Astrocyte of the spinal cord (primary cell): ENCODE measurements around the gene MTHFD2.

Source experiments
- DNase-seq: peaks from one replicate; pipeline ENCODE4 v3.0.0; 2011; ENCODE audit warnings: low read depth, low spot score
- H3K4me3 ChIP-seq: 2 replicates; pipeline ENCODE4 v1.5.1; 2011; ENCODE audit warnings: low read depth, mild to moderate bottlenecking, low read length, moderate library complexity
- in situ Hi-C: cut with HindIII; loops from 2 replicates; pipeline ENCODE4 v1.10.0; 2017; ENCODE audit warnings: low sequenced_read_pairs
- TF ChIP-seq, protein P1 (sequence below): IDR thresholded peaks from 2 replicates; pipeline ENCODE4 v1.5.1; 2012; ENCODE audit warnings: low read depth, mild to moderate bottlenecking, low read length, inconsistent platforms

MTHFD2 gene

DNA sequence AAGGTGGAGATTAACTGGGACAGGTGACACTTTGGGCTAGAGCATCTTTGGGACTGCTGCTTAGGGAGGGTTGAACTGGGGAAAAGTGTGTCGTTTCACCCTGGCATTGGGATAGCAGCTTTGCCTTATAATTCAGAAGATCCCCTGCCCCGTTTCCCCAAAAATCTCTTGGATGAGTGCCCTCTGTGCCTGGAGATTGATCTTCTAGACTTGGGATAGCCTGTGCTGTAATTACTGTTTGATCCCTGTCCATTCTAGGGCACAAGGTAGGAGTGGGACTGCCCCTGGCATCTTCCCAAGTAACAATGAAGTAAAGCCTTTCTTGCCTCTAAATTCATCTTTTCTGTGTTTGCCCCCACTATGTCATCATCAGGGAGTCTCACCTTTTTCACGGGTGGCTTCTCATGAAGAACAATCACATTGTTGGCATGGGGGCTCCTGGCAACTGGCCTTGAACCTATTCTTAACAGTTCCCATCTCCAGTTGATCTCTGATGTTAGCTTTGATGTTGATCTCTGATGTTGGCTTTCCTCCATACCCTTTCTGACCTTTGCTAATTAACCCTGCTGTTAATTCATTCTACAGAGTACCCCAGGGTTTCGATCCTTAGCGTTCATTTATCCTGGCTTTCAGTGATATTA is 21.6 kb downstream of the MTHFD2 start:
- TF ChIP-seq, protein P1, sequence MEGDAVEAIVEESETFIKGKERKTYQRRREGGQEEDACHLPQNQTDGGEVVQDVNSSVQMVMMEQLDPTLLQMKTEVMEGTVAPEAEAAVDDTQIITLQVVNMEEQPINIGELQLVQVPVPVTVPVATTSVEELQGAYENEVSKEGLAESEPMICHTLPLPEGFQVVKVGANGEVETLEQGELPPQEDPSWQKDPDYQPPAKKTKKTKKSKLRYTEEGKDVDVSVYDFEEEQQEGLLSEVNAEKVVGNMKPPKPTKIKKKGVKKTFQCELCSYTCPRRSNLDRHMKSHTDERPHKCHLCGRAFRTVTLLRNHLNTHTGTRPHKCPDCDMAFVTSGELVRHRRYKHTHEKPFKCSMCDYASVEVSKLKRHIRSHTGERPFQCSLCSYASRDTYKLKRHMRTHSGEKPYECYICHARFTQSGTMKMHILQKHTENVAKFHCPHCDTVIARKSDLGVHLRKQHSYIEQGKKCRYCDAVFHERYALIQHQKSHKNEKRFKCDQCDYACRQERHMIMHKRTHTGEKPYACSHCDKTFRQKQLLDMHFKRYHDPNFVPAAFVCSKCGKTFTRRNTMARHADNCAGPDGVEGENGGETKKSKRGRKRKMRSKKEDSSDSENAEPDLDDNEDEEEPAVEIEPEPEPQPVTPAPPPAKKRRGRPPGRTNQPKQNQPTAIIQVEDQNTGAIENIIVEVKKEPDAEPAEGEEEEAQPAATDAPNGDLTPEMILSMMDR = no peak
- no peak for DNase-seq
- no peak overlapping the region for H3K4me3 ChIP-seq
- in situ Hi-C loops = no loop called here

DNA sequence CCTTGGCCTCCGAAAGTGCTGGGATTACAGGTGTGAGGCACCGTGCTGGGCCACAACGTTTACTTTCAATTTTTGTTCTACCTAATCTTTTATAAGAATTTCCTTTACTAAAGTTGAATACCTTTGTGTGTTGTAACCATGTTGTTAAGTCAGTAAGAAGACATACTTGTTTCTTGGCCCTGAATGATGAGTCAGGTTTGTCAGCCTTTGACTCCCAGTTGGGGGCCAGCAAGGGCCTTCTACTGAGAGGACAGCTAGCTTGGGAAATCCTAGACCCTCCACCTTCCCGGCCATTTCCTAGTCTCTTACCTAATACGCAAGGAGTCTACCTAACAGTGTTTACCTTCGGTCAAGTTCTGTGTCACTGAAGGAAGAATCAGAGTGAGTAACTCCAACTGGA is 22.7 kb downstream of the MTHFD2 start:
- in situ Hi-C loops = no loop called here
- DNase-seq = no peak

DNA sequence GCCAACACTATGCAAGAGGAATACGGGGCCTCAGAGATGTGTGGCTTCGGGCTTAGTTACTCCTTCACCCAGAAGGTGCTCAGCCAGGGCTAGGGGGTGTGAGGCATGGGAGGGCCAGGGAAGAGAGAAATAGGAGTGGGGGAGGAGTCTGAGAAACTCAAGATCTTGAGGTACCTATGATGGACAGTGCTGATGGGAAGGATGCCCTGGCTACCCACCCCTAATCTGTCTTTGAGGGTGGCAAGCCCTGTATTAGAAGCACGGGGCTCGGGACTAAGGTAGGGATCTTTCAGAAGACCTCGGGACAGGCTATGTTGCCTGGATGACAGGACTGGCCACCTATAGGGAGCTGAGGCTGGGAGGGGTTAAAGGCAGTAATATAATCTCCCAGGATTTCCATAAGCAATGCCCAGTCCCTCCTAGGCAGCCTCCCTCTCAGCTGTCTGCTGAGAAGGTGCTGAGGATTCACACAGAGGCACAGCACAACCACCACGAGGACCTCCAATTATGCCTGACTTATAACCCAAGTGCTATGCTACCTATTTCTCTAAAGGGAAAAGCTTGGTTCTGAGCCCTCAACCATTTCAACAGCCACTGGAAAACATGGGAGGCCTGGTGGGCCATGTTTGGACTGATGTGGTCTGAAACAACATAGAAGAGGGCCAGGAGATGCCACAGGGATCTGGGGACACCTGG is 23.3 kb downstream of the MTHFD2 start:
- no peak overlapping the region for H3K4me3 ChIP-seq
- in situ Hi-C loops = no loop called here
- TF ChIP-seq, protein P1 = no peak
- no peak for DNase-seq

More for the DNA sequence above, 22.7 kb downstream of the MTHFD2 start:
- no peak overlapping the region for H3K4me3 ChIP-seq
- TF ChIP-seq, protein P1 = no peak

DNA sequence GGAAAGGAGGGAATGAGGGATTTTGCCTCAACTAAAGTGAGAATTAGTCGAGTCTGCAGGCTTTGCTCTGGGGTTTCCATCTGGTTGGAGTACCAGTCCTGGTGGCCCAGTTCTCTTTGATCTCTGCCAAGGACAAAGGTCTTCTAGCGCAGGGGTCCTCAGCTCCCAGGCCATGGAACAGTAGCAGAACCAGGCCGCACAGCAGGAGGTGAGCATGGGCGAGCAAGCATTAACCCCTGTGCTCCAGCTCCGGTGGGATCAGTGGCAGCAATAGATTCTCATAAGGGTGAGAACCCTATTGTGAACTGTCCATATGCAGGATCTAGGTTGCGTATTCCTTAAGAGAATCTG is 23.9 kb downstream of the MTHFD2 start:
- TF ChIP-seq, protein P1 = no peak
- no peak overlapping the region for H3K4me3 ChIP-seq
- DNase-seq = no peak
- in situ Hi-C loops = no loop called here

DNA sequence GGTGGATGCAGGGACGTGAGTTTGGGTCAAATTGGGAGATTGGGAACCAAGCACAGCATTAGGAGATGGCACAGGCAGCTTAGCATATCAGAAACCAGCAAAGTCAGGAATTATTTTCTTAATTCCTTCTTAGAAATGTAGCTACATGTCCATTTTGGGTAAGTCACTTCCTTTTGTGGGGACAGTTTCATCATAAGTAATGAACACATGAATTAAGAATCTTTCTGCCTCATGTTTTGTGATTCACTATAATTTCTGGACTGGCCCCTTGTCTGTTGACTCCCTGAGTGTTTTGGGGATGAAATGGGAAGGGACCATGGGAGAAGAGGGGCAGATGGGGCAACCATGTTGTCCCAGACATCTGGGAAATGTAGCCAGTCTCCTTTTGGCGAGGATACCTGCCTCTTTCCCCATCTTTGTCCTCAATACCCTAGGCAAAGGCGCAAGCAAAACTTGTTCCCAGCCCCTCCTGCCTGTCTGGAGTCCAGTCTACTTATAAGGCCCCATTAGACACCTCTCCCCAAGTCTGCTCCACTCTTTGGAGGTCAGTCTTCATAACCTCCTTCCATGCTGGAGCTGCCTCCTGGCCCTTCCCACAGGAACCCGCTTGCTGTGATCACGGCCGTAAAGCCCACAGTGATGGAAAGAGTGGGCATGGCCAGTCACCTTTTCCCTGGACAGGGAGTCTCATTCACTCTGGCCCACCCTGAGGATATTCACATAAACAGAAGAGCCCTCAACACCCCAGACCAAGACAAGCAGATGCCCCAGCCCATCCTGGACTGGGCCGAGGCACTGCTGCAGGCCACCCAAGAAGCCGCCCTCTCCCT is 25.7 kb downstream of the MTHFD2 start:
- DNase-seq = no peak
- H3K4me3 ChIP-seq = no peak overlapping the region
- TF ChIP-seq, protein P1 = no peak
- in situ Hi-C loops = no loop called here

DNA sequence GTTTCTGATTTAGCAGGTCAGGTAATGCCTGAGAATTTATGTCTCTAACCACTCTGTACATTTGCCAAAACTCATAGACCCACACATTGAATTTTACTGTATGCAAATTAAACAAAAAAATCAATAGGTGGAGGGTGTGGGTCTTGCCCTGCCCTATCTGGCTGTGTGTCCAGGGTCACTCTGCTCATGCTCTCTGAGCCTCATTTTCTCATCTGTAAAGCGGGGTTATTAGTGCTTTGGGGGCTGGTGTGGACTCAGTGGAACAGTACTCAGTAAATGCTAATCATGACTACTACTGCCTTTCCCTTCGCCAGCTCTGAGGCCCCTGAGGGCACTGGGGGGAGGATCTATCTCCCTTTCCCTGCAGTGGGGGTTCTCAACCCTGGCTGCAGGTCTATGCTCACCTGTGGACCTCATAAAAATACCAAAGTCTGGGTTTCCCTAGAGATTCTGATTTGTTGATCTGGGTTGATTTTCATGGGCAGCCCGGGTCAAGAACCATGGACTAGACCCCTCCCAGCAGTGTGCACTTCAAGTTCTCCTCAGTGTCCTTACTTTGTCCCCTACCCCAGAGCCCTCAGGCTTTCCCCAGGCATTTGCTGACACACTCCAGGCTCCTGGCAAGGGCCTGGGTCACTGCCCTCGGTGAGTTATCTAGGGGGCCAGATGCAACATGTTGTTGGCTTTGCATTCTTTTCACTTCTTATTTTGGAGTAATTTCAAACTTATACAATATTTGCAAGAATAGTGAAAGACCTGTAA is 27.5 kb downstream of the MTHFD2 start:
- in situ Hi-C loops = no loop called here

More for the DNA sequence above, 27.5 kb downstream of the MTHFD2 start:
- no peak overlapping the region for H3K4me3 ChIP-seq
- DNase-seq = no peak
- TF ChIP-seq, protein P1 = no peak
